Glomerular visceral epithelial cell (primary cell): ENCODE data around the gene ZNF888.
"Not testable (repeated sequence)": the region's sequence is repeated elsewhere in the genome, so short reads cannot be mapped to it uniquely, and the experiment has no call there.

Experiments
- DNase-seq: peaks from one replicate; pipeline ENCODE4 v3.0.0-alpha.2; 2016; ENCODE audit errors: extremely low spot score

Gene ZNF888

DNA sequence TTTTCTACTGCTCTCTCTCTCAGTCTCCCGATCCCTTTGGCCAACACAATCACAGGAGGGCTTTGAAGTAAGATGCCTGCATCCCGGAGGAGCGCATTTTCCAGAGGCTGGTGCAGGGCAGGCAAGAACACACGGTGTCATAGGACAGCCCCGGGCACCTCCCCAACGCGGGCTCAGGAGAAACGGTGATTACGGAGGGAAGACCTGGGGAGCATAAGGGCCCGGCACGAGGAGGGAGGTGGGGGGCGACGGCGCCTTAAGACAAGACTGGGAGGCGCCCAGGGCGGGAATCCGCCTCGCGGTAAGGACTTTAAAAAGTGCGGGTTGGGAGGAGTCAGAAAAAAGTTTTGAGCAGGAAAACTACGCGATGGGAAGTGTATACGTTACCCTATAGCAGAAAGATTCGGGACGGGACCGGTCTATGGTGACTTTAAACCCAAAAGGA lies 18.7 kb upstream of the ZNF888 start:
- DNase-seq: no peak

DNA sequence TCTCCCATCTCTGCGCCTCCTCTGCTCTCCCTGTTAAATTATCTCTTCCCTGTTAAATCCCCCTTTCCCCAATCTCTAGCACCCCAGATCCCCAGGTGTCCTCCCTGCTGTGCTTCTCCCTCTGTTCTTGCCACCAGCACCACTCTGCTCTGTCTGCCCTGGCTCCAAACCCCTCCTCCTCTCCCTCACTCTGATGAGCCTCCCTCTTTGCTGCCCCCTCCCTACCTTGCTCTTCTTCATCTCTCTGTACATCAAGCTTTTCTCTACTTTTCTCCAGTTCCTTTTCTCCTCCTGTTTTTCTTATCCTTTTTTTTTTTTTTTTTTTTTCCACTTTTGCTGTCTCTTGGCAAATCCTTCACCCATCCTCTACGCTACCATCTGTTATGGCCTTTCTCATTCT lies 18.3 kb upstream of the ZNF888 start:
- not testable (repeated sequence) for DNase-seq

- not testable (repeated sequence) for DNase-seq
Observed at GRCh38 chr19:52940905-52941304, 17.7 kb upstream of the ZNF888 start.

DNA sequence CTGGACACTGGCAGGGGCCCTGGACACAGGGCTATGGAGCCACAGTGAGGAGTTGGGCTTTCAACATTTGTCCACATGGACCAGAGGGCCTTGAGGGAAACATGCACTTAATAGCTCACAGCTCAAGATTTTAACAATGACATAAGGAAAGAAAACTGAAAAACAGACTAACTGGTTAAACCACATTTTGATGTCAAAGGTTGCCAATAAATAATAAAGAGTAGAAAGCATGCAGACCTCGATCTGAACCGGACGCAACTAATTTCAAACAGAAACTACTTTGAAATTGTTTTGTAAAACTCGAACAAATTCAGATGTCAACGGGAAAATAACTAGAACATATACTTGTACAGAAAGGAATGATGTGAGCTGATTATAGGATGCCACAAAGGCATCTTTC lies 15.5 kb upstream of the ZNF888 start:
- DNase-seq: no peak

DNA sequence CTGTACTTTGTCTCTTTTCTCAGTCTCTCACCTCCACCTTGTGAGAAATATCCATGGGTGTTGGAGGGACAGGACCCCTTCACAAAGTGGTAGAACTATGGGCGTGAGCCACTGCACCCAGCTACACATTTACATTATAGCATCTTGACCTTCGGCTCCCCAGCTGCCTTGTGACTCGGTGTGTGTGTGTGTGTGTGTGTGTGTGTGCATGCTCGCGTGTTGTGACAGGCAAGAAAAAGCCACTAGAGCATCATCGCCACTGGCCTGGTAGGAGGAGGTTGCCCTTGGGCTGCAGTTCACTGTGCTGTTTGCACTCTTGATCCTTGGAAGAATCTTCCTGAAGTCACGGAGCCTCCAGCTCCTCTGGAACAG lies 13.7 kb upstream of the ZNF888 start:
- no peak for DNase-seq

DNA sequence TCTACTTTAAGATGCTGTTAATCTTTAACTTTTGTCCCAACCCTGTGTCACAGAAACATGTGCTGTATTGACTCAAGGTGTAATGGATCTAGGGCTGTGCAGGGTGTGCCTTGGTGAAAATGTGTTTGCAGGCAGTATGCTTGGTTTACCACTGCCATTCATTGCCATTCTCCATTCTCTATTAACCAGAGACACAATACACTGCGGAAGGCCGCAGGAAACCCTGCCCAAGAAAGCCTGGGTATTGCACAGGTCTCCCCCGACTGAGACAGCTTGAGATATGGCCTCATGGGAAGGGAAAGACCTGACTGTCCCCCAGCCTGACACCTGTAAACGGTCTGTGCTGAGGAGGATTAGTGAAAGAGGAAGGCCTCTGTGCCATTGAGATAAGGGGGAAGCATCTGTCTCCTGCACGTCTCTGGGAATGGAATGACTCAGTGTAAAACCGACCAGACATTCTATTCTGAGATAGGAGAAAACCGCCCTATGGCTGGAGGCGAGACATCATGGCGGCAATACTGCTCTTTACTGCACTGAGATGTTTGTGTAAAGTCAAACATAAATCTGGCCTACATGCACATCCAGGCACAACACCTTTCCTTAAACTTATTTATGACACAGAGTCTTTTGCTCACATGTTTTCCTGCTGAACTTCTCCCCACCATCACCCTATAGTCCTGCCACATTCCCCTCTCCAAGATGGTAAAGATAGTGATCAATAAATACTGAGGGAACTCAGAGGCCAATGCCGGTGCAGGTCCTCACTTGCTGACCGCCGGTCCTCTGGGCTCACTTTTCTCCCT lies 13.1 kb upstream of the ZNF888 start:
- DNase-seq: no peak

- no peak for DNase-seq
Observed at GRCh38 chr19:52935434-52935833, 12.2 kb upstream of the ZNF888 start.

GRCh38 chr19:52924641-52925040 lies 1.4 kb upstream of the ZNF888 start:
- DNase-seq: not testable (repeated sequence)

DNA sequence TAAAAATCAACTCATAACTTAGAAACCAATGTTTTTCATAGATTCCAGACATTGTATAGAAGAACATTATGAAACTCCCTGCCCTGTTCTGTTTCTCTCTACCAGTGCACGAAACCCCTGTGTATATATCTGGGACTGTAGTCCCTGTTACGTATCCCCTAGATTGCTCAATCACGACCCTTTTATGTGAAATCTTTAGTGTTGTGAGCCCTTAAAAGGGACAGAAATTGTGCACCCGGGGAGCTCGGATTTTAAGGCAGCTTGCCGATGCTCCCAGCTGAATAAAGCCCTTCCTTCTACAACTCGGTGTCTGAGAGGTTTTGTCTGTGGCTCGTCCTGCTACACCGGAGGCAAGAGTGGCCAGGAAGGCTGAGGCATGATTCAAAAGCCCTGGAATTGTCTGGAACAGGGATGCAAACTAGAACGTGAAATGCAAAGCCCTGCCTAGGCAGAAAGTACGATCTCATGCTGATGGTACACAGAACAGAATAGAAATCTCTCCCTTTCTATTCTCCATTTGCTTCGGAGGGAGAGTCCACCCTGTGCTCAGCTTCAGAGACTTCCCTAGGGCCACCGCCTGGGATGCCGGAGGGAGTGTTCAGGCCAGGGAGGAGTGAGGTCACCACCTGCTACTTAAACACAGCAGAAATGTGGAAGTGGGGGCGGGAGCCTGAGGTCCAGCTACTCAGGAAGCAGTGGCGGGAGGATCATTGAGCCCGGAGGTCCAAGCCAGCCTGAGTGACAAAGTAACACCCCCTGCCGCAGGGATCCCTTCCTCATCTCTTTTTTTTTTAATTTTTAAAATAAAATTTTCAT lies 758 bp upstream of the ZNF888 start:
- DNase-seq: no peak

- no peak for DNase-seq
Observed at GRCh38 chr19:52917531-52917930, 5.7 kb downstream of the ZNF888 start.

- no peak for DNase-seq
Observed at GRCh38 chr19:52910648-52911047, 12.6 kb downstream of the ZNF888 start.

- DNase-seq: not testable (repeated sequence)
Observed at GRCh38 chr19:52904052-52904780, 19.0 kb downstream of the ZNF888 start.

DNA sequence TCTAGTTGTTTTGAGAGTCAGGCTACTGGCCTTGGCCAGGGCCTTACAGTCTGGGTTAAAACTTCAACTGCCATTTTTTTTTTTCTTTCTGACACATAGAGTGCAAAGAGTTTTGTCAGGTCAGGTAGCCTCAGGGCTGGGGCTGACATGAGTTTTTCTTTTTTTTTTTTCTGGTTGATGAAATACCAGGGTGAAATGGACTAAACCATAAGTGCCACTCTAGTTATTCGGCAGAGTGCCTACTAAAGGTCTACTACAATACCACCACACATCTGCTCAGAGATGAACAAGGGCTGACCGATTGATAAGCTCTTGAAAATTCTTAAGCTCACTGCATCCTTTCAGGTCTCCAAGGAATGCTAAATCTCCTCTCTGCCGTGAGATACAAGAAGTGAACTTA lies 21.4 kb downstream of the ZNF888 start:
- no peak for DNase-seq

DNA sequence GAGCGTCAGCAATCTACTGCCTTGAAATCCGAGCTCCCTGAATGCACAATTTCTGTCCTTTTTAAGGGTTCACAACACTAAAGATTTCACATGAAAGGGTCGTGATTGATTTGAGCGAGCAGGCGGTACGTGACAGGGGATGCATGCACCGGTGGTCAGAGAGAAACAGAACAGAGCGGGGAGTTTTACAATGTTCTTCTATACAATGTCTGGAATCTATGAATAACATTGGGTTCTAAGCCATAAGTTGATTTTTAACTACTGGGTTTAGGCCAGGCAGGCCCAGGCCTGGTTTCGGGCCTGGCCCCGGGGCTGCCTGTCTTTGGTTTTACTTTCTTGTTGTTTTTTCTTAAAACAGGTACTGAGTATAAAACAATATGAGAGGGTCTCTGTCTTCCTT lies 24.6 kb downstream of the ZNF888 start:
- DNase-seq: not testable (repeated sequence)

DNA sequence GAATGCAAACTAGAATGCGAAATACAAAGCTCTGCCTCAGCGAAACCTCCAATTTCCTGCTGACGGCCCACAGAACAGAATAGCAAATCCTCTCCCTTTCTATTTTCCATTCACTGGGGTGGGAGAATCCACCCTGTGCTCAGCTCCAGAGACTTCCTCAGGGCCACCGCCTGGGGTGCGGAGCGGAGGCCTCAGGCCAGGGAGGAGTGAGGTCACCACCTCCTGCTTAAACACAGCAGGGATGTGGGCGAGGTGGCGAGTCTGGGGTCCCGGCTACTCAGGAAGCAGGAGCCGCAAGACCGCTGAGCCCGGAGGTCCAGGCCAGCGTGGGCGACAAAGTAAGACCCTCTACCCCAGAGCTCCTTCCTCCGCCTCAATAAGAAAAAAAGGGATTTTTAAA lies 25.1 kb downstream of the ZNF888 start:
- no peak for DNase-seq

DNA sequence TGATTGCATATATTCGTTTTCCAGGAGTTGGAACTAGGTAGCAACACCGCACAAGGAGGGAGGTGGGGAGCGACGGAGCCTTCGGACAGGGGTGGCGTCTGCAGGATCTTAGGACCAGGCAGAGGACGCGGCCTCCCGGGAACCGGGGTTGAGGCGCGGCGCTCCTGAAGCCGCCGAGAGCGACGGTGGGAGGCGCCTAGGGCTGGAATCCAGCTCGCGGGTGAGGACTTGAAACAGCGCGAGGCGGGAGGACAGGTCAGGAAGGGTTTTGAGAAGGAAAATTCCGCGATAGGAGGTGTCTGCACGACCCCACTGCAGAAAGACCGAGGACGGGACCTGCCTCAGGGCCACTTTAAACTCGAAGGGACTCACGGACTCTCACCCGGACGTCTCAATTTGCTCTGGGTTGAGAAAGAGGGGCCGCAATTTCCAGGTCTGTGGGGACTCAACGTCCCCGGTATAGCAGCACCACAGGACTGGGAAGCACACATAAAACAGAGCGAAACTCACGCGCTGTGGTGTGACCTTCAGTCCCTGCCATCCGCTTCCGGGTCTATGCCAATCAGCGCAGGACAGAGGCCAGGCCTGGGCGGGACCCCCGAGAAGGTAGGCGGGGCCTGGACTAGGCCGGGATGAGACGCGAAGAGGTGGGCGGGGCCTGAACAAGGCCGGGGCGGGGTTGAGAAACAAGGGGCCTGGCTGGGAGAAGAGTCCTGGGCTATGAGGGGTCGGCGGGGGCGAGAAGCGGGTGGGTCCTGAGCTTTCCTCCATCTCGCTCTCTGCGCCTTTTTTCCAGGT lies 25.9 kb downstream of the ZNF888 start, which contains the start of gene ZNF320:
ZNF320 (minus strand) TSS at position 498 of the 798 bp plus-strand sequence. CDS start 7,380 bp downstream, outside the sequence.
- DNase-seq: no peak

- DNase-seq: no peak
Observed at GRCh38 chr19:52896431-52897137, 26.6 kb downstream of the ZNF888 start.

DNA sequence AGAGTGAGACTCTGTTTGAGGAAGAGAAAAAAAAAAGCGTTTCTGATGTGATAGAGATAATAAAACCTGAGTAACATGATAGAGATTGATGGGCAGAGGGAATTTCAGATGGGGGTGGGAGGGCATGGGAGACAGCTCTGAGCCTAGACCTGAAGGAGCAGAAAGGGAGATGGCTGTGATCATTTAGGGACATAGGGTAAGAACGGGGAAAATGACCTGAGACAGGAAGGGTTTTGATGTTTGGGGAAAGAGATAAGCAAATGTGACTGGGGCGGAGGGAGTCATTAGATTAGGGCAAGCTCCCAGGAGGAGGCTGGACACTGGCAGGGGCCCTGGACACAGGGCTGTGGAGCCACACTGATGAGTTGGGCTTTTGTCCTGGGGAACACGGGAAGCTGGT lies 31.9 kb downstream of the ZNF888 start:
- no peak for DNase-seq

GRCh38 chr19:52889931-52890330 lies 33.3 kb downstream of the ZNF888 start:
- no peak for DNase-seq

DNA sequence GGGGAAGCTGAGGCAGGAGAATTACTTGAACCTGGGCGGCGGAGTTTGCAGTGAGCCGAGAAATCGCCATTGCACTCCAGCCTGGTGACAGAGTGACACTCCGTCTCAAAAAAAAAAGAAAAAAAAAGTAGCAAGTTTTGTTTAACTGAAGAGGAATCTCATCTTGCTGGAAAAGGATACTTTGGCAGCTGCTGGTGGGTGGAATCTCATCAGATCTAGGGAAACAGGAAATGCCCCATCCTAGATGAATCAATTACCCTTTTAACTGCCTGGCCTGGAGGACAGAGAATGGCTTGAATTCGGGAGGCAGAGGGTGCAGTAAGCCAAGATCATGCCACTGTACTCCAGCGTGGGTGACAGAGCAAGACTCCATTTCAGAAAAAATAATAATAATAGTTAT lies 34.2 kb downstream of the ZNF888 start:
- DNase-seq: no peak

- no peak for DNase-seq
Observed at GRCh38 chr19:52880895-52881389, 42.3 kb downstream of the ZNF888 start.
